M059J (cell line): ENCODE data around the gene PDE8A. TPM values are rescaled to one million over a fixed set of nuclear protein-coding genes. Genes with fewer than 3 reads are reported as not detected.

ENCODE experiments used
- DNase-seq: peaks from one replicate; pipeline ENCODE4 v3.0.0-alpha.2; 2012; ENCODE audit warnings: low read depth
- total RNA-seq: library from RNA; depleted of rRNA; stranded (reverse); fragments of >200 nt; shearing (Covaris generic); gene quantifications from 2 replicates; pipeline ENCODE4 v1.2.3, GENCODE V29; 2014; rRNA removed

PDE8A gene, protein sequence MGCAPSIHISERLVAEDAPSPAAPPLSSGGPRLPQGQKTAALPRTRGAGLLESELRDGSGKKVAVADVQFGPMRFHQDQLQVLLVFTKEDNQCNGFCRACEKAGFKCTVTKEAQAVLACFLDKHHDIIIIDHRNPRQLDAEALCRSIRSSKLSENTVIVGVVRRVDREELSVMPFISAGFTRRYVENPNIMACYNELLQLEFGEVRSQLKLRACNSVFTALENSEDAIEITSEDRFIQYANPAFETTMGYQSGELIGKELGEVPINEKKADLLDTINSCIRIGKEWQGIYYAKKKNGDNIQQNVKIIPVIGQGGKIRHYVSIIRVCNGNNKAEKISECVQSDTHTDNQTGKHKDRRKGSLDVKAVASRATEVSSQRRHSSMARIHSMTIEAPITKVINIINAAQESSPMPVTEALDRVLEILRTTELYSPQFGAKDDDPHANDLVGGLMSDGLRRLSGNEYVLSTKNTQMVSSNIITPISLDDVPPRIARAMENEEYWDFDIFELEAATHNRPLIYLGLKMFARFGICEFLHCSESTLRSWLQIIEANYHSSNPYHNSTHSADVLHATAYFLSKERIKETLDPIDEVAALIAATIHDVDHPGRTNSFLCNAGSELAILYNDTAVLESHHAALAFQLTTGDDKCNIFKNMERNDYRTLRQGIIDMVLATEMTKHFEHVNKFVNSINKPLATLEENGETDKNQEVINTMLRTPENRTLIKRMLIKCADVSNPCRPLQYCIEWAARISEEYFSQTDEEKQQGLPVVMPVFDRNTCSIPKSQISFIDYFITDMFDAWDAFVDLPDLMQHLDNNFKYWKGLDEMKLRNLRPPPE
- 25.7 and 31.0 TPM in 2 replicates for total RNA-seq

DNA sequence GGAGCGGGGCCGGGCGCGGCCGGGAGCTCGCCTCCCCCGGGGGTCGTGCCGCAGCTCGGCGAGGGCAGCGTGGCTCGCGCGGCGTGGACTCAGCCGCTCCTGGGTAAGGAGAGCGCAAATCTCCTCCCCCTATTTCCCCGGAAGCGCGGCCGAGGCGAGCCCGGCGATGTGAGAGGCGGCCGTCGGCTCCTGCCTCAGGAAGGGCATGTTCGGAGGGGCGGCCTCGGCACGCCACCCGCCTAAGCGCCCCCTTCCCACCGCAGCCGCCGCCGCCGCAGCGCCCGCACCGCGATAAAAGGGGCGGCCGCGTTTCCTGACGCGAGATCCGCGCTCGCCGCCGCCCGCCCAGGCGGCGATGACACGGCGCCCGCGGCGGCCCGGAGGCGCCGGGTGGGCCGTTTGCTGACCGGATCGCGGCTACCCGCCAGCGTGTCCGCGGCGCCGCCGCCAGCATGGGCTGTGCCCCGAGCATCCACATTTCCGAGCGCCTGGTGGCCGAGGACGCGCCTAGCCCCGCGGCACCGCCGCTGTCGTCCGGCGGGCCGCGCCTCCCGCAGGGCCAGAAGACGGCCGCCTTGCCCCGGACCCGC, at the start of gene PDE8A:
PDE8A (plus strand) TSS at position 146 of the 590 bp plus-strand sequence; CDS start at position 453, 307 bp downstream.
- DNase-seq: peak; percentile 56

DNA sequence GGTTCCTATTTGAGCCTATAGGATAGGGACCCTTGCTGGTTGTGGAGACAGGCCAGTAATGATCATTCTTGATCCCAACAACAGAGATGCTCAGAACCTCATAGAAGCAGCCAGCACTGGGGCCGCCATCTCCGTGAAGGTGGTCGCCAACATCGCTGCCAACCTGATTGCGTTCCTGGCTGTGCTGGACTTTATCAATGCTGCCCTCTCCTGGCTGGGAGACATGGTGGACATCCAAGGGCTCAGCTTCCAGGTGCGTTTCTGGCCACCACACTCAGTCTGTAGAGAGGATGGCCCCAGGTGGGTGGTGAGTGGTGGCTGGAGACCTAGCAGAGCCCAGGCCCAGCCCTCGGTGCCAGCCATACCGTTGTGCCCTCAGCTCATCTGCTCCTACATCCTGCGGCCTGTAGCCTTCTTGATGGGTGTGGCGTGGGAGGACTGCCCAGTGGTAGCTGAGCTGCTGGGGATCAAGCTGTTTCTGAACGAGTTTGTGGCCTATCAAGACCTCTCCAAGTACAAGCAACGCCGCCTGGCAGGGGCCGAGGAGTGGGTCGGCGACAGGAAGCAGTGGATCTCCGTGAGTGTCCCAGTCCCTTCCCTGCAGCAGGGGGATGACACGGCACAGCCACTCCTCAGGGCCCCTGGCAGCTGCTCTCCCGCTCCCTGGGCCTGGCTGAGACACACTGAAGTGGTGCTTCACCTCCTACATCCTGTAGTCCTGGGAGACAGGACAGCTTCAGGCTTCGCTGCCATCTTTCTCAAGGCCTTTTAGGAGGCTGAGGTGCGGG, 46.5 kb upstream of the PDE8A start:
- no peak for DNase-seq

GRCh38 chr15:84937144-84937543, 44.5 kb upstream of the PDE8A start:
- no peak for DNase-seq

GRCh38 chr15:84938726-84939125, 42.9 kb upstream of the PDE8A start:
- no peak for DNase-seq

- DNase-seq: no peak
Observed at GRCh38 chr15:84940399-84940798, 41.3 kb upstream of the PDE8A start.

DNA sequence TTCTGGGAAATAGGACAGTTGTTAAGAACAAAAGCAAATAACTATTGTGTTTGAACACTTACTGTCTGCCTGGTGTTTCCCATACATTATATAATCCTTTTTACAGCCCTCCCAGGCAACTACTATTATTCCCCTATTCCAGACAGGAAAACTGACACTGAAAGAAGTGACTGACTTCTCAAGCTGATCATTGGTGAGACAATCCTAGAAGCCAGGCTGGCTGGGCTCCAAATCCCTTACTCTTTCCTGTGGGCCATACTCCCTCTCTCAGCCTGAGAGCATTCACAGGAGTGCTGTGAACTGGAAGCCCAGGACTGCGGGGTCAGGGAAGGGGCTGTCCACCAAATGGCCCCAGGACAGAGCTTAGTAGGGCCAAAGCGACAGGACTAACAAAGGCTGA, 39.2 kb upstream of the PDE8A start:
- DNase-seq: no peak

- no peak for DNase-seq
Observed at GRCh38 chr15:84944311-84944710, 37.3 kb upstream of the PDE8A start.

GRCh38 chr15:84944861-84945260, 36.8 kb upstream of the PDE8A start:
- DNase-seq: no peak

- DNase-seq: no peak
Observed at GRCh38 chr15:84946772-84947489, 34.7 kb upstream of the PDE8A start.

GRCh38 chr15:84947947-84948830, 33.5 kb upstream of the PDE8A start:
- DNase-seq: peak; percentile 94

- DNase-seq: peak; percentile 28
Observed at GRCh38 chr15:84949043-84949442, 32.6 kb upstream of the PDE8A start.

GRCh38 chr15:84949845-84950569, 31.6 kb upstream of the PDE8A start:
- DNase-seq: no peak

GRCh38 chr15:84950570-84951111, 31.0 kb upstream of the PDE8A start:
- no peak for DNase-seq

DNA sequence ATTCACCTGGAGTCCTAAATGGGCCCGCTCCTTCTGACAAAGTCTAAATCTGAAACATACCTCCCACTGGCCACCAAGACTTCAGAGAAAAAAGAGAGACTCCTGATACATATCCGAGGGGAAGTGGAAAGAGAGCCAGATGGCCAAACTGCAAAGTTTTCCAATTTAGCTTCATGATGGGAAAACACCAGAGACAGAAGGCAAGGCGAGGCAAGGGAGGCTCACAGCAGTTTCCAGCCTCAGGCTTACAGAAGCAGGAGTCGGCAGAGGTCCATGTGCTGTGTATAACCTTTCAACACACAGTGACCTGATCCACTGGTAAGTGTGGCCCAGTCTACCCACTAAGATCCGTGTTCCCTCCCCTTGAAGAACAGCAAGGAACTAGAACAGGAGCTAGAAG, 29.9 kb upstream of the PDE8A start:
- DNase-seq: no peak

DNA sequence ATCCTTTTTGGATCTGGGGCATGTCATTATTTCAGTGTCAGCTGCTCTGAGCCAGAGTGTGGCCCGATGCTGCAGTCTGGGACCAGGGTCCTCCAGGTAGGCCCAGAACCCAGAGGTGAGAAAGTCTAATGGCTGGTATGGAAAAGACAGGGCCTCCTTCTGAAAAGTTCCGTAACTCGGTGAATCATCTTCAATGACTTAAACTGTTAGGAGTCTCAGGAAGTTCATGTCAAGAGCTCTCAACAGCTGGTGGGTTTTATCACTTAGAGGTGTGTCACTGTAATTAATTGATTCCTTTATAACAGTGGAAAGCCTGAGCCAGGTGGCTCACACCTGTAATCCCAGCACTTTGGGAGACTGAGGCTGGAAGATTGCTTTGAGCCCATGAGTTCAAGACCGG, 28.5 kb upstream of the PDE8A start:
- peak; percentile 27 for DNase-seq

DNA sequence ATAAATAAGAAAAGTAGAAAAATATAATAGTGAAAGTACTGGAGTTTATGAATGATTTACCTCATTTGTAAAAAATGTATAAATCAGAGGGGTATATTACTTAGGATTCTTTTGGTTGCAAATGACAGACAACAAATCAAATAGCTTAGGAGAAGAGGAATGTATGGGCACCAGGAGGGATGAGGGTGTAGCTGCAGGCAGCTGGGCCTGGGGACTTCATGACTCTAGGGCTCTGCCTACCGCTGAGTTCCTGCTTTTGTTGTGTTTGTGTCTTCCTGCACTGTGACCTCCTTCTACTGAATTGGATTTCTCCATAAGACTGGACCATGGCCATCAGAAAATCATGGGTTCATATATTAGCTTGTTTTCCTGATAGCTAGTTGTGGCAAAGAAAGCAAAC, 27.9 kb upstream of the PDE8A start:
- DNase-seq: no peak

DNA sequence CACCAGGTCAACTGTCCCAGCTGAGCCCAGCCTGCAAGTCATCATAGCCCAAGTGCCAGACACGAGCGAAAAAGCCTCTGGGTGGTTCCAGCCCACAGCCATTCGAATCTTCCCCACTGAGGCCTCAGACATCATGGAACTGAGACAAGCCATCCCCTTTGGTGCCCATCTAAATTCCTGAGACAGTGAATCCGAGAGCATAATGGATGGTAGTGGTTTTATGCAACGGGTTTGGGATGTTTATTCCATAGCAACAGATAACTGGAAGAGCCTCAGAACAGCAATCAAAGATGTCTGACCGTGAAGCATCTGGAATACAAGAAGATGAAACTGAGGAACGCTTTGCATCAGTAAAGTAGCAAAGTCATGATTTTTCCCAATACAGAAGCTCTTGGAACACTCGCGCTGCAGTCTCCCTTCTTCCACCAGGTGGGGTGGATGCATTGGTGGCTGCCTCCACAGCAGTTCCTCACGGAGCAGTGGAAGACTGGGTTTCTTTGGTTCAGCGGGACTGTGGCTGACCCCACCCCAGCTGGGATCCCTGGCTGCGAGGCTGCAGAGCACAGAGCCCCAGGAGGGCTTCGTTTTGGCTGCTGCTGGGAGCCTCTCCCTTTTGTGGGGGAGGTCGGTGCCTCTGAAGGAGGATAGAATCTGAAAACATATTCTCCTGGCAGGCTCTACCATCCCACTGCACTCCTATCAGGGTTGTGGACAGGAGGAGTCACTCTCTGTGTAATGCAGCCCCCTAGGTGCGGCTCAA, 26.4 kb upstream of the PDE8A start:
- peak; percentile 76 for DNase-seq

DNA sequence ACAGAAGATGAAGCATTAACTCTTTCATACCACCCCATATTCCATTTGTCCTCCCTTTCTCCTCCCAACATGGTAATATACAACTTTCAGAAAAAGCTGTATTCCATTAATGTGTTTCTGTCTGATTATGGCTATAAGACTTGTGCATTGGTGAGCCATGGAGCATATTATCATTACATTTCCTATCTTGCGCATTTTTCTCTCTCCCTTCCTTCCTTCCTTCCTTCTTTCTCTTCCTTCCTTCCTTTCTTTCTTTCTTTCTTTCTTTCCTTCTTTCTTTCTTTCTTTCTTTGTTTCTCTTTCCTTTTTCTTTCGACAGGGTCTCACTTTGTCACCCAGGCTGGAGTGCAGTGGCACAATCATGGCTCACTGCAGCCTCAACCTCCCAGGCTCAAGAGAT, 25.5 kb upstream of the PDE8A start:
- no peak for DNase-seq
